Activated naive CD4-positive, alpha-beta T cell treated with anti-CD3 and anti-CD28 coated beads for 36 hours (primary cell): ENCODE data around the gene TMPRSS2. TPM values are rescaled to one million over a fixed set of nuclear protein-coding genes. Genes with fewer than 3 reads are reported as not detected.

ENCODE experiments used
- CTCF ChIA-PET: fragments of 350-600 bp; sonication (Branson Sonifier 250); formaldehyde crosslinking; loops from one replicate; lab custom pipeline; 2021; ENCODE audit warnings: antibody characterized with exemption; lab: Charles Lee
- DNase-seq: peaks from one replicate; pipeline ENCODE4 v3.0.0-alpha.2; 2020
- H3K27ac Mint-ChIP-seq: one replicate; pipeline ENCODE4 v1.8.0; 2021; ENCODE audit warnings: mild to moderate bottlenecking, mixed read lengths
- H3K27me3 Mint-ChIP-seq: one replicate; pipeline ENCODE4 v1.8.0; 2021; ENCODE audit warnings: low read depth, mixed read lengths
- H3K36me3 Mint-ChIP-seq: one replicate; pipeline ENCODE4 v1.8.0; 2021; ENCODE audit warnings: low read depth, mixed read lengths
- H3K4me1 Mint-ChIP-seq: one replicate; pipeline ENCODE4 v1.8.0; 2021; ENCODE audit warnings: low read depth, mixed read lengths
- H3K4me3 Mint-ChIP-seq: one replicate; pipeline ENCODE4 v1.8.0; 2021; ENCODE audit warnings: mild to moderate bottlenecking, moderate library complexity, mixed read lengths
- H3K9me3 Mint-ChIP-seq: one replicate; pipeline ENCODE4 v1.8.0; 2021; ENCODE audit warnings: mixed read lengths
- intact Hi-C: fragments of 100-400 bp; cut with micrococcal nuclease; formaldehyde crosslinking; loops from one replicate; pipeline ENCODE4 v1.15.1; 2023
- total RNA-seq, 2 experiments: library from RNA; stranded (reverse); gene quantifications; one replicate each; pipeline ENCODE4 v1.2.3, GENCODE V29; 2021

Gene TMPRSS2
- total RNA-seq = not detected

DNA sequence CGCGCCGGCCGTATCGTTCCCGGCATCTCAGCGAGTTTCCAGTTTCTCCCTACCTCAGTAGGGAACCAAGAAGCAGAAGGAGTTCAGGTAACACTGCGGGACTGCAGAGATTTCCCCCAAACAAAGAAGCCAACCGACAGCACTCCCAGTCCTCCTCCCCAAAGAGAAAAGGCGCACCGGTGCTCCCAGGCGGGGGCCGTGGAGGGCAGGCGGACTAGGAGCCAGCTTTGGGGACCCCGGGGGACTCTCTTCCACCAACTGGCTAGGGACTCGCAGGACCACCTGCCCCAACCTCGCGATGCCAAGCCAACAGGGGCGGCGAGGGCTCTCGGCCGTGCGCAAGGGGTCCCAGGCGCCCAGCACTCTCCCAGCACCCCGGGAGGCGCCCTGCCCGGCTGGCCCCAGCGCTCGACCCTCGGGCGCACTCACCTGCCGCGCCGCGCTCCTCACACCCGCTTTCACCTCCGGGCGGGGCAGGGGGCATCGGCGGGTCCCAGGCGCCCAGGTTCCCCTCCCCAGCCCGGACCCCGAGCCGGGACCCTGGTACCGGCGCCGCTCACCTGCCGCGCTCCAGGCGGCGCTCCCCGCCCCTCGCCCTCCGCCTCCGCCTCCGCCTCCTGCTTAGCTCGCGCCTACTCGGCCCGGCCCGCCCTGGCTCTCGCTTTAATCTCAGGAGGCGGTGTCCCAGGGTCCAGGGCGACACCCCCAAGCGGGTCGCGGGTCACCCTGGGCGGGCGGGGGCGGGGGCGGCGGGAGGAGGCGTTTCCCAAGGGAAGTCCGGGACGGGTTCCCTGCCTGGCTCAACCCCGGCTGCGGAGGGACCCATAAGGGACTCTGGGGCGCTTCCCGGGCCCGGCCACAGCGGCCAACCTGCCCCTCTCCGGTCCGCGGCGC, at the start of gene TMPRSS2:
Gene TMPRSS2 (minus strand): TSS at position 638 of the 894 bp plus-strand sequence. CDS start 10,025 bp downstream, outside the sequence.
- no peak within 1 kb of the TSS for H3K27ac Mint-ChIP-seq
- intact Hi-C loops = no loop called here
- peaks cover 2% of the 10 kb centered on the region for H3K4me1 Mint-ChIP-seq
- H3K4me3 Mint-ChIP-seq = no peak within 1 kb of the TSS
- H3K9me3 Mint-ChIP-seq = no peaks in the 10 kb centered on the region
- H3K27me3 Mint-ChIP-seq = peaks cover 37% of the 10 kb centered on the region
- CTCF ChIA-PET = no interaction called here
- DNase-seq = no peak
- H3K36me3 Mint-ChIP-seq = no peaks in the 10 kb centered on the region

DNA sequence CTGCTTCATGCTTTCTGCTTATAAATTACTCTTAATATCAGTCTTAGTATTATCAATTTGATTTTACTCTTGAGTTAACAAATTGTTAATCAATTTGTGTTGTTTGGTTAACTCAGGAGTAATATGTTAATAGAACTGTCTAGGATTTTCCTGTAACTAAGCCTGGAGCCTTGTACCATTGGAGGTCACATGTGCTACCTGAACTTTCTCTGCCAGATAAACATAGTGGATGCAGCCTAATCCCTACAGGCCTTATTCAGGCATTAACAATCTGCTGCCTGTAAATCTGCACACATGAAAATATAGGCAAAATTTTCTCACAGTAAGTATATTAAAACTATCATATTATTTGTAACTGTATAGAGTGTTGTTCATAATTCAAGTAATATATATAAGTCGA, 47.1 kb upstream of the TMPRSS2 start:
- H3K4me3 Mint-ChIP-seq = no peak overlapping the region
- H3K9me3 Mint-ChIP-seq = no peaks in the 10 kb centered on the region
- H3K27me3 Mint-ChIP-seq = peaks cover 6% of the 10 kb centered on the region
- intact Hi-C loops = no loop called here
- no peaks in the 10 kb centered on the region for H3K36me3 Mint-ChIP-seq
- CTCF ChIA-PET = interaction anchor here (0.7 kb wide), 1 partner anchor 248 kb away, joined by 3 read pairs; no protein-coding TSS in a partner anchor
- DNase-seq = no peak
- H3K27ac Mint-ChIP-seq = no peak overlapping the region
- no peaks in the 10 kb centered on the region for H3K4me1 Mint-ChIP-seq

DNA sequence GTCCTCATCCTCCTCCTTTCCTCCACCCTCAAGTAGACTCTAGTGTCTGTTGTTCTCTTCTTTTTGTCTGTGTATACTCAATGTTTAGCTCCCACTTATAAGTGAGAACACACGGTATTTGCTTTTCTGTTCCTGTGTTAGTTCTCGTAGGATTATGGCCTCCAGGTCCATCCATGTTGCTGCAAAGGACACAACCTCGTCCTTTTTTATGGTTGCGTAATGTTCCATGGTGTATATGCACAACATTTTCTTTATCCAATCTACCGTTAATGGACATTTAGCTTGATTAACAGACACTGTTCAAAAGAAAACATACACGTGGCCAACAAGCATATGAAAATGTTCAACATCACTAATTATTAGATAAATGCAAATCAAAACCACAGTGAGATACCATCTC, 44.3 kb upstream of the TMPRSS2 start:
- no peaks in the 10 kb centered on the region for H3K36me3 Mint-ChIP-seq
- no peak overlapping the region for H3K4me3 Mint-ChIP-seq
- intact Hi-C loops = no loop called here
- no peaks in the 10 kb centered on the region for H3K9me3 Mint-ChIP-seq
- no peak for DNase-seq
- H3K27ac Mint-ChIP-seq = no peak overlapping the region
- peaks cover 6% of the 10 kb centered on the region for H3K27me3 Mint-ChIP-seq
- CTCF ChIA-PET = no interaction called here
- no peaks in the 10 kb centered on the region for H3K4me1 Mint-ChIP-seq

DNA sequence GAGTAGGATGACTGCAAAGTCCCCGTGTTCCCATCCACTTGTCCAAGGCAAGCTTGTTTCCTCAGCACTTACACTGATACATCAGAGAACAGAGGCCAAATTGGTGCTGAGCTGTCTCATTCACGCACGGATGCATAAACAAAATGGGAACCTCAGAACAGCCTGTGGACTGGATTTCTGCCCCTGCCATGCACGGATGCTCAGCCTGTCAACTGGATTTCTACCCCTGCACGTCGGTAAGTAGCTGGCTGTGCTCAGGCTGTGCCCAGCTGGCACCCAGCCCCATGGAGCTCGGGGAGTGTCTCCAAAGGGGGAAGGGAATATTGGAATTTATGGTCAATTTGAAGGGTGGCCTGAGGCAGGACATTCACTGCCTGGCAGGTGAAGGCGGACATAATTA, 40.8 kb upstream of the TMPRSS2 start:
- Mint-ChIP-seq H3K27ac (no peak overlapping the region), H3K27me3 (peaks cover 2% of the 10 kb centered on the region), H3K4me3 (no peak overlapping the region), H3K36me3 (no peaks in the 10 kb centered on the region), H3K4me1 (no peaks in the 10 kb centered on the region), H3K9me3 (no peaks in the 10 kb centered on the region)
- DNase-seq = no peak
- CTCF ChIA-PET = no interaction called here
- intact Hi-C loops = no loop called here

DNA sequence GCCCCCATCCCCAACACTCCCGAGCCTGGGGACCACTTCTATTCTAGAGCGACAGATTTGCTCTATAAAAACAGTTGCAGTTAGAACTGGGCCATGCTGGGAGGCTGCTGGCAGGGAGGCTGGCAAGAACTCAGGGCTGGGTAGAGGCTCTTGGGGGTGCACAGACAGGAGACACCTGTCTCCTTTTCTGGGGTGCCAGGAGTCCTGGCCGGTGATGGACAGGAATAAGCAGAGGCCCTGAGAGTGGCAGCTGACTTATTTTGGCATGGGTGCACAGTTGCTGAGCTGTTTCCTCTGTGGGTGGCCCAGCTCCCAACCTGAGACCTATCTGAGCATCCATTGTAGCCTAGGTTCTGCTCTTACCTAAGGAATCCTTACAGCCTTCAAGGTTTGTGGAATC, 39.2 kb upstream of the TMPRSS2 start:
- no peaks in the 10 kb centered on the region for H3K36me3 Mint-ChIP-seq
- intact Hi-C loops = no loop called here
- no peaks in the 10 kb centered on the region for H3K9me3 Mint-ChIP-seq
- no peak overlapping the region for H3K27ac Mint-ChIP-seq
- peaks cover 2% of the 10 kb centered on the region for H3K27me3 Mint-ChIP-seq
- H3K4me3 Mint-ChIP-seq = no peak overlapping the region
- no peak for DNase-seq
- CTCF ChIA-PET = no interaction called here
- no peaks in the 10 kb centered on the region for H3K4me1 Mint-ChIP-seq

DNA sequence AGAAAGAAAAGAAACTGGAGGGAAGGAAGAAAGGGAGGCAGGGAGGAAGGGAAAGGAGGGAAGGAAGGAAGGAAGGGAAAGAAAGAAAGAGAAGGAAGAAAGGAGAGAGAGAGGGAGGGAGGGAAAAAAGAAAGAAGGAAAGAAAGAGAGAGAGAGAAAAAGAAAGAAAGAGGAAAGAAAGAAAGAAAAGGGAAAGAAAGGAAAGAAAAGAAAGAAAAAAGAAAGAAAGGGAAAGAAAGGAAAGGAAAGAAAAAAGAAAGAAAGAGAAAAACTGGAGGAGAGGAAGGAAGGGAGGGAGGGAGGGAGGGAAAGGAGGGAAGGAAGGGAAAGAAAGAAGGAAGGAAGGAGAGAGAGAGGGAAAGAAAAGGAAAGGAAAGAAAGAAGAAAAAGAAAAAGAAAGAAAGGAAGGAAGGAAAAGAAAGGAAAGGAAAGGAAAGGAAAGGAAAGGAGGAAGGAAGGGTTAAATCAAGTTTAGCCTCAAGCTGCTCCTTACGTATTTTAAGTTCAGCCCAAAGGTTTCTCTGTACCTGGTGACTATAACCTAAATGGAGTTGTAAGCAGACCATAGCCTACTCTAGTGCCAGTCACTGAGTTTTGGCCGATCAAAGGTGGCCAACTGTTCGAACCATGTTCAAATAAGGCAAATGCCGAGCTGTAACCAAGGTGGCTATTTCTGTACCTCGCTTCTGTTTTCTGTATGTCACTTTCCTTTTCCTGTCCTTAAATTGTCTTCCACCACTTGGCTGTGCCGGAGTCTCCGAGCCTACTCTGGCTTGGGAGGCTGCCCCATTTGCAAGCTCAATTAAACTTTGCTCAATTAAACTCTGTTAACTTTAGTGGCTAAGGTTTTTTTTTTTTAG, 37.8 kb upstream of the TMPRSS2 start:
- Mint-ChIP-seq H3K4me3 (no peak overlapping the region), H3K36me3 (no peaks in the 10 kb centered on the region), H3K9me3 (no peaks in the 10 kb centered on the region), H3K4me1 (no peaks in the 10 kb centered on the region), H3K27ac (no peak overlapping the region), H3K27me3 (peaks cover 7% of the 10 kb centered on the region)
- DNase-seq = no peak
- intact Hi-C loops = no loop called here
- CTCF ChIA-PET = no interaction called here

DNA sequence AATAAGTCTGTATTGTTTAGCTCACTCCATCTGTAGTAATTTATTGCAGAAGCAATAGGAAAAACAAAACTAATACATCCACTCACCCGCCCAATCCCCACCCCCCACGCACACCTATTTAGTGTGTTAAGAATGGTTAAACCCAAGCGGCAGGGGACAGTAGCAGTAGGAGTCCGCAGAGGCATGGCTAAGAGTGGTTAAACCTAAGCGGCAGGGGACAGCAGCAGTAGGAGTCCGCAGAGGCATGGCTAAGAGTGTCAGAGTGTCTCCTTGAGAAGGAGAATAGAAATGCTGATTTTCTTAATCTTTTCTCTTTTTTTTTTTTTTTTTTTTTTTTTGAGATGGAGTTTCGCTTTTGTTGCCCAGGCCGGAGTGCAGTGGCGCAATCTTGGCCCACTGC, 34.8 kb upstream of the TMPRSS2 start:
- no peaks in the 10 kb centered on the region for H3K36me3 Mint-ChIP-seq
- CTCF ChIA-PET = no interaction called here
- intact Hi-C loops = no loop called here
- H3K4me1 Mint-ChIP-seq = no peaks in the 10 kb centered on the region
- no peaks in the 10 kb centered on the region for H3K9me3 Mint-ChIP-seq
- no peak for DNase-seq
- no peak overlapping the region for H3K4me3 Mint-ChIP-seq
- peaks cover 6% of the 10 kb centered on the region for H3K27me3 Mint-ChIP-seq
- no peak overlapping the region for H3K27ac Mint-ChIP-seq

DNA sequence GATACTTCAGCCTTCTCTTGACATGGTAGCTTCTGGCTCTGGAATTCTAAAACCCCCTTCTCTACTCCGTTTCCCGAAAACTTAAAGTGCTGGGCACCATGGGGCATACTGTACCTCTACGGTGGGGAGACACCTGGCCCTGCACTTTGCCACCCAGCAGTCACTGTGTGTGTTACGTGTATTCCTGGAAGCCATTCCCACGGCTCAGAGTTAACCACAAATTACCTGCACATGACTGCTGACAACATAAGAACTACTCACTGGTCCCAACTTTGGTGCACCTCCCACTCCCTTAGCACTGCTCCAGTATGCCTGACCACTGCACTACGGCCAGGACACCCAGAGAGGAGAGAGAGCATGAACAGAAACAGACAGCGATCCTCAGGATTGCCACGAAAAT, 29.4 kb upstream of the TMPRSS2 start:
- Mint-ChIP-seq H3K36me3 (no peaks in the 10 kb centered on the region), H3K4me3 (no peak overlapping the region), H3K4me1 (no peaks in the 10 kb centered on the region), H3K27me3 (peaks cover 8% of the 10 kb centered on the region), H3K27ac (no peak overlapping the region), H3K9me3 (no peaks in the 10 kb centered on the region)
- DNase-seq = no peak
- CTCF ChIA-PET = no interaction called here
- intact Hi-C loops = no loop called here

DNA sequence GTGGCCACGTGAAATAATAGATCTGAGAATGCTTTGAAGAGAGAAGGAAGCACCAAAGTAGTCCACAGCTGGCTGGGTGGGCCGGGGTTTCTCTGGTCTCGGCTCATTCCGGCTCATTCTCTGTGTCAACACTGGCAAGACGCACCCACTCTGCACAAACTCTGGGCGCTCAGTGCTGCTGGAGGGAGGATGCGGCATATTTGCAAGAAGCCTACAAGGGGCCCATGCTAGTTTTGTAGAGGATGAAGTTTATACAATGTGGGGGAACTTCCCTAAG, 28.8 kb upstream of the TMPRSS2 start:
- CTCF ChIA-PET = no interaction called here
- no peak overlapping the region for H3K27ac Mint-ChIP-seq
- no peaks in the 10 kb centered on the region for H3K36me3 Mint-ChIP-seq
- peaks cover 8% of the 10 kb centered on the region for H3K27me3 Mint-ChIP-seq
- no peaks in the 10 kb centered on the region for H3K4me1 Mint-ChIP-seq
- intact Hi-C loops = no loop called here
- H3K9me3 Mint-ChIP-seq = no peaks in the 10 kb centered on the region
- DNase-seq = no peak
- no peak overlapping the region for H3K4me3 Mint-ChIP-seq

DNA sequence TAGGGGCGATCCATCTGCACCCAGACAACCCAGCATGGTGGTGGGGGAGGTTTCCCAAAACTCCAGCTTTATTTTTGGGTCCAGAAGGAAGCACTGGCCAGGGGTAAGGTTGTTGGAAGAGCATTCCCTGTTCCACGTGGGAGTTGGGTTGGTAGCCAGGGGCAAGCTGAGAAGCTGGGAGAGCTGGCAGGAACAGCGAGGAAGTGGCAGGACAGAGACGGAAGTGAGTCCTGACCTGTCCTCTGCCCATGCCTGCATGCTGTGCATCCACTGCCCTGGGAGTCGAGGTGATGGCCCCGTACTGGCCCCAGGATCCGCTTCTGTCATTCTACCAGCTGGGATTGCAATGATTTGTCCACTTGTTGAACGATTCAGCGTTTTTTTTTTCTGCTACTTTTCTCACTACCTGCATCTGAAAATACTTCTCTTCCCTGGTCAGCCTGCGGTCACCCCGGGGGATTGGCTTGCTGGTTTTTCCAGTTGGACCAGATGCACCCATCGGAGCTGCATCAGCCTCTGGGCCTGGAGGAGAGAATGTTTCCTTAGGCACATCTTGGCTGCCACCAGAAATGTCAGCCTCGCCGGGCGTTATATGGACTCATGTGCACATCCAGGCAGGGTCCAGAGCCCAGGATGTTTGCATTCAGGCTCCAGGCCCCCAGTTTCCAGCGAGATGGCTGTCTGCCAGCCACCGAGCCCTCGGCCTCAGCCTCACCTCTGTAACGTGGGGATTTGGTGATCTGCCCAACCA, 28.3 kb upstream of the TMPRSS2 start:
- intact Hi-C loops = no loop called here
- Mint-ChIP-seq H3K4me1 (no peaks in the 10 kb centered on the region), H3K4me3 (no peak overlapping the region), H3K27me3 (peaks cover 6% of the 10 kb centered on the region), H3K36me3 (no peaks in the 10 kb centered on the region), H3K27ac (no peak overlapping the region), H3K9me3 (no peaks in the 10 kb centered on the region)
- CTCF ChIA-PET = no interaction called here
- no peak for DNase-seq

DNA sequence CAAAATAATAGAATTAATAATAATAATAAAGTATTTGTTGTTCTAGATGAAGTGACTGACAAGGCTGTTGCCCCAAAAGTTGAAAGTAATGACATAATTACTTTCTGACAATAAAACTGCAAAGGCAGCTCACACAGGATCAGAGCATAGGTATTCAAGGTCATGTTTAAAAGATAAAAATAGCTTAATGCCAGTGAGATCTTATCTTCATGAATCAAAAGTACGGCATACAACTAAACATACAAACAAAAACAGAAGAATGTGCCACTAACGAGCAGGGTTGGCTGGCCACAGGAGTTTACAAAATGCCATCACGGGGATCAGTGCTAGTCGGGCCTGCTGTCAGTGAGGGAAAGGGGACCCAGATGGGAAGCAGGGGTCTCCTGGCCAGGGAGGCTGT, 22.4 kb upstream of the TMPRSS2 start:
- Mint-ChIP-seq H3K9me3 (no peaks in the 10 kb centered on the region), H3K4me3 (no peak overlapping the region), H3K27ac (no peak overlapping the region), H3K27me3 (no peaks in the 10 kb centered on the region), H3K36me3 (no peaks in the 10 kb centered on the region), H3K4me1 (no peaks in the 10 kb centered on the region)
- CTCF ChIA-PET = no interaction called here
- no peak for DNase-seq
- intact Hi-C loops = no loop called here

DNA sequence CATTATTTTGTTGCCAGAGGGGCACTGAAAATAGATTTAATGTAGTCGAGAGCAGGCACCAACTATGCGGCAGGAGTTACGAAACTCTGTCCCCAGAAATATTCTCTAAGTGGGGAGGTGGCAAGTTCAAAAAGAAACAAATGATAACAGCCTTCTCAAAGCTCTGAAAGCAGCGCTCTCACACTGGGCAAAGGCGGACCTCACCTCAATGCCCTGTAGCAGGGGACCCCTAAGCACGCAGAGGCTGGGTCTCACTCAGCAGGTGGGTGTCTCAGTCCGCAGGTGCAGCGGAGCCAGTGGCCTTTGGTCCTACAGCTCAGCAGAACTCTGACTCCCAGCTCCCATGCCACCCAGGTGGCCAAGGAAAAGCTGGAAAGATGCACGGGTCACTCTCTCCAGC, 21.8 kb upstream of the TMPRSS2 start:
- DNase-seq = no peak
- intact Hi-C loops = no loop called here
- Mint-ChIP-seq H3K36me3 (no peaks in the 10 kb centered on the region), H3K4me3 (no peak overlapping the region), H3K27ac (no peak overlapping the region), H3K27me3 (peaks cover 1% of the 10 kb centered on the region), H3K4me1 (no peaks in the 10 kb centered on the region), H3K9me3 (no peaks in the 10 kb centered on the region)
- CTCF ChIA-PET = no interaction called here
